ENCODE data around the gene DLG5. TPM values are rescaled to one million over a fixed set of nuclear protein-coding genes. Genes with fewer than 3 reads are reported as not detected.

DLG5 gene
- total and polyA plus RNA-seq, 8 donors, result 11.3 to 19.4 (median 13.5) TPM

DNA sequence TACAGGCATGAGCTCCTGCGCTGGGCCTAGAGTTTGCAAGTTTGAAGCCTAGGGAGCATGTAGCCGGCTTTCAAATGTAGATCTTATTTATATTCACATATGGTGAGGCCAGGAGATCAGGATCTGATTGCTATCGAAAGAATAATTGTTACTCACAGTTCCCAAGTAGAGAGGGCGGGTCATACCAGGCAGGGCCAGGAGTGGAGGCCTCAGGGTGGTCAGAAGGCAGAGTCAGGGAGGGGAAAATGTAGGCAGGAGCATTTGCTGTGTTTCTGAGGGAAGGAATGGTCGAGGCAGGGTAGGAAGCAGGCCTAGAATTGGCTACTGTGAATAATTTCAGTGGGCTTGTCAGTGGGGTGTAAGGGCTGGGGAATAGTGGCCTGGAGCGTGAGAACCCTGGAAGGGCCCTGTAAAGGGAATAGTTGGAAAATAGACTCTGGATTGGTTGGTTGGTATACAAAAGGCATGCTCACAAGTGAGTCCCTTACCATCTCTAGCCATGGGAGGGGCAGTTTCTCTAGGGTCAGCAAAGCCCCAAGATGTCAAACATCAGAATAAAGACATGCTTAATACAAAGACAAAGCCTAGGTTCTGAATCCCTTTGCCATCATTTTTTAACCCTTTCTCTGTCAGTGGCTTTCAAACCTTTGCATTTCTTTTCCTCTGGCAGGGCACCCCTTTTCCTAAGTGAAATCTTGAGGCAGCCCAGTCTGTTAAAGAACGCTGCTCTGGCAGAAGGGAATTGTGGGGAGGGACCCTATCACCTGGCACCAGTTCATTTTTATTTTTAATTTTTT, 36.0 kb upstream of the DLG5 start:
- DNase-seq, result no peak
- TF ChIP-seq, protein P1, sequence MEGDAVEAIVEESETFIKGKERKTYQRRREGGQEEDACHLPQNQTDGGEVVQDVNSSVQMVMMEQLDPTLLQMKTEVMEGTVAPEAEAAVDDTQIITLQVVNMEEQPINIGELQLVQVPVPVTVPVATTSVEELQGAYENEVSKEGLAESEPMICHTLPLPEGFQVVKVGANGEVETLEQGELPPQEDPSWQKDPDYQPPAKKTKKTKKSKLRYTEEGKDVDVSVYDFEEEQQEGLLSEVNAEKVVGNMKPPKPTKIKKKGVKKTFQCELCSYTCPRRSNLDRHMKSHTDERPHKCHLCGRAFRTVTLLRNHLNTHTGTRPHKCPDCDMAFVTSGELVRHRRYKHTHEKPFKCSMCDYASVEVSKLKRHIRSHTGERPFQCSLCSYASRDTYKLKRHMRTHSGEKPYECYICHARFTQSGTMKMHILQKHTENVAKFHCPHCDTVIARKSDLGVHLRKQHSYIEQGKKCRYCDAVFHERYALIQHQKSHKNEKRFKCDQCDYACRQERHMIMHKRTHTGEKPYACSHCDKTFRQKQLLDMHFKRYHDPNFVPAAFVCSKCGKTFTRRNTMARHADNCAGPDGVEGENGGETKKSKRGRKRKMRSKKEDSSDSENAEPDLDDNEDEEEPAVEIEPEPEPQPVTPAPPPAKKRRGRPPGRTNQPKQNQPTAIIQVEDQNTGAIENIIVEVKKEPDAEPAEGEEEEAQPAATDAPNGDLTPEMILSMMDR (IDR thresholded peaks at IDR 0.05), result no peak
- intact Hi-C loops (cut with DNase I), result no loop called here
- WGBS, 2 donors, result 86 to 90% methylated on average over 7 of the region's 7 CpGs
- no peaks in the 10 kb centered on the region for H3K9me3 ChIP-seq
- H3K4me3 ChIP-seq, result no peak overlapping the region
- ATAC-seq, result no peak
- no peaks in the 10 kb centered on the region for H3K36me3 ChIP-seq
- no peak for FAIRE-seq
- no peak overlapping the region for H3K27ac ChIP-seq
- H3K4me1 ChIP-seq, result no peaks in the 10 kb centered on the region
- no peaks in the 10 kb centered on the region for H3K27me3 ChIP-seq

DNA sequence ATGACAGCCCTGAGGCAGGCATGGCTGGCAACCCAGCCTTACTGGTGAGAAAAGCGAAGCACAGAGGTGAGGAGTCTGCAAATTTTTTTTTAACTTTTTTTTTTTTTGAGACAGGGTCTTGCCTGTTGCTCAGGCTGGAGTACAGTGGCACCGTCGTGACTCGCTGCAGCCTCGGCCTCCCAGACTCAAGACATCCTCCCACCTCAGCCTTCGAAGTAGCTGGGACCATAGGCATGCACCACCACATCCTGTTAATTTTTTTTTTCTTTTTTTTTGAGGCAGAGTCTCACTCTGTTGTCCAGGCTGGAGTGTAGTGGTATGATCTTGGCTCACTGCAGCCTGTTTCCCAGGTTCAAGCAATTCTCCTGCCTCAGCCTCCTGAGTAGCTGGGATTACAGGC, 35.1 kb upstream of the DLG5 start:
- intact Hi-C loops (cut with DNase I), result no loop called here
- WGBS, 2 donors, result 93 to 98% methylated on average over 6 of the region's 6 CpGs
- Histone ChIP-seq H3K9me3 (no peaks in the 10 kb centered on the region), H3K36me3 (no peaks in the 10 kb centered on the region), H3K4me1 (no peaks in the 10 kb centered on the region), H3K27me3 (no peaks in the 10 kb centered on the region), H3K27ac (no peak overlapping the region), H3K4me3 (no peak overlapping the region)
- TF ChIP-seq, protein P1 (IDR thresholded peaks at IDR 0.05), result no peak
- ATAC-seq, result no peak
- DNase-seq, result no peak
- no peak for FAIRE-seq

DNA sequence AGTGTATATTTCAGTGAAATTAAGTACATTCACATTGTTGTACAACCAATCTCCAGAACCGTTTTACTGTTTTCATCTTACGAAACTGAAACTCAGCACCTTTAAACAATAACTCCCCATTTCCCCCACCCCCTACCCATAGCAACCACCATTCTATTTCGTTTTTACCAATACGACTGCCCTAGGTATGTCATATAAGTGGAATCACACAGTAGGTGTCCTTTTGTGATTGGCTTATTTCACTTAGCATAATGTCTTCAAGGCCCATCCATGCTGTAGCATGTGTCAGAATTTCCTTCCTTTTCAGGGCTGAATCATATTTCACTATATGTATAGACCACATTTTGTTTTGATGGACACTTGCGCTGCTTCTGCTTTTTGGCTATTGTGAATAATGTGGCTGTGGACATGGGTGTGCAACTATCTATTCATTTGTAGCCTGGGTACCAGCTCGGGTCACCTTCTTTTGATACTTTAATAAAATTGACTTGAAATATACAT, 34.3 kb upstream of the DLG5 start:
- H3K9me3 ChIP-seq, result no peaks in the 10 kb centered on the region
- 83 to 86% methylated on average over 6 of the region's 6 CpGs for WGBS, 2 donors
- H3K4me3 ChIP-seq, result no peak overlapping the region
- no peak for DNase-seq
- no peaks in the 10 kb centered on the region for H3K27me3 ChIP-seq
- TF ChIP-seq, protein P1 (IDR thresholded peaks at IDR 0.05), result no peak
- no peaks in the 10 kb centered on the region for H3K36me3 ChIP-seq
- intact Hi-C loops (cut with DNase I), result no loop called here
- no peak overlapping the region for H3K27ac ChIP-seq
- H3K4me1 ChIP-seq, result no peaks in the 10 kb centered on the region
- no peak for FAIRE-seq
- no peak for ATAC-seq

DNA sequence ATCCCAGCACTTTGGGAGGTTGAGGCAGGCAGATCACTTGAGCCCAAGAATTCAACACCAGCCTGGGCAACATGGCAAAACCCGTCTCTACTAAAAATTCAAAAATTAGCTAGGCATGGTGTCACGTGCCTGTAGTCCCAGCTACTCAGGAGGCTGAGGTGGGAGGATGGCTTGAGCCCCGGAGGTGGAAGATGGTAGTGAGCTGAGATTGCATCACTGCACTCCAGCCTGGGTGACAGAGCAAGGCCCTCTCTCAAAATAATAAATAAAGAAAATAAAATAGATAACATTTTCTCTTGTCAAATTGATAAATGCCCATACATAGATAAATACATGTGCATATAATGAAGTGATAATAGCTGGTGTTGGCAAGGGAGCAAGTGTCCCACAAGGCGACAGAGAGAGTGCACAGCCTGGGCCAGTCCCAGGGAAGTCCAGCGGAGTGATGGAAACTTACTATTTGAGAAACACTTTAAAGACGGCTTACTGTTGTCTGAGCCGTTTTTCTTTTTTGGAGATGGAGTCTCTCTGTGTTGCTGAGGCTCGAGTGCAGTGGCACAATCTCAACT, 33.4 kb upstream of the DLG5 start:
- intact Hi-C loops (cut with DNase I), result no loop called here
- no peak for DNase-seq
- Histone ChIP-seq H3K4me1 (no peaks in the 10 kb centered on the region), H3K4me3 (no peak overlapping the region), H3K27ac (no peak overlapping the region), H3K36me3 (no peaks in the 10 kb centered on the region), H3K27me3 (no peaks in the 10 kb centered on the region), H3K9me3 (no peaks in the 10 kb centered on the region)
- FAIRE-seq, result no peak
- TF ChIP-seq, protein P1 (IDR thresholded peaks at IDR 0.05), result no peak
- no peak for ATAC-seq
- 85 to 86% methylated on average over 8 of the region's 8 CpGs for WGBS, 2 donors

DNA sequence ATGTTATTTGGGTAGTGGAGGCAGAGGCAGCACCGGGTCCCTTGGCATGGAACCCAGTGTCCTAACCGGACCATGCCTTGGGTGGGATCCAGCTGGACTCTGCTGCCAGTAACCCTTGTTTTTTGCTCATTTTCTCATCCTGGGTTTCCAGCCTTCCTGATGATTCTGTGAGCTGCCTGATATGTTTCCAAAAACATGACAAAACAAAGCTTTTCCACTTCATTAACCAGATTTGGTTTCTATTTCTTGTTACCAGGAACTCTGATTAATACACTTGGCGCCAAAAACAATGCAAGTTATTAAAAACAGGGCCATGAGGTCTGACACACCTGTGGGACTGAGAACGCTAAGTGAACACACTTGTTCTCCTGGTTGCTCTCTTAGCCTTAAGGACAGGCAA, 32.8 kb upstream of the DLG5 start:
- WGBS, 2 donors, result 67 to 75% methylated on average over 4 of the region's 4 CpGs

More for the DNA sequence above, 32.8 kb upstream of the DLG5 start:
- Histone ChIP-seq H3K4me3 (no peak overlapping the region), H3K9me3 (no peaks in the 10 kb centered on the region), H3K27ac (no peak overlapping the region), H3K36me3 (no peaks in the 10 kb centered on the region), H3K4me1 (no peaks in the 10 kb centered on the region), H3K27me3 (no peaks in the 10 kb centered on the region)
- intact Hi-C loops (cut with DNase I), result no loop called here
- ATAC-seq (no peak), FAIRE-seq (no peak), DNase-seq (no peak)
- TF ChIP-seq, protein P1 (IDR thresholded peaks at IDR 0.05), result no peak

All from pancreas (tissue), 10 donors.